IPS-15b (cell line): ENCODE data around the gene PLPPR1.

ENCODE experiments used
- H3K27me3 ChIP-seq: one replicate; pipeline ENCODE4 v1.6.1; 2013; ENCODE audit warnings: low read length; ENCODE audit not compliant: control insufficient read depth, insufficient read depth
- H3K36me3 ChIP-seq: one replicate; pipeline ENCODE4 v1.6.1; 2013; ENCODE audit warnings: low read length; ENCODE audit not compliant: control insufficient read depth, insufficient read depth
- H3K4me1 ChIP-seq: one replicate; pipeline ENCODE4 v1.6.1; 2013; ENCODE audit warnings: mild to moderate bottlenecking, low read length; ENCODE audit not compliant: control insufficient read depth, insufficient read depth
- H3K4me3 ChIP-seq: one replicate; pipeline ENCODE4 v1.5.1; 2013; ENCODE audit warnings: low read depth, low read length
- H3K9ac ChIP-seq: one replicate; pipeline ENCODE4 v1.6.1; 2013; ENCODE audit warnings: low read depth, mild to moderate bottlenecking, low read length
- H3K9me3 ChIP-seq: one replicate; pipeline ENCODE4 v1.6.1; 2013; ENCODE audit warnings: mild to moderate bottlenecking, low read length; ENCODE audit not compliant: control insufficient read depth, insufficient read depth

PLPPR1 gene

DNA sequence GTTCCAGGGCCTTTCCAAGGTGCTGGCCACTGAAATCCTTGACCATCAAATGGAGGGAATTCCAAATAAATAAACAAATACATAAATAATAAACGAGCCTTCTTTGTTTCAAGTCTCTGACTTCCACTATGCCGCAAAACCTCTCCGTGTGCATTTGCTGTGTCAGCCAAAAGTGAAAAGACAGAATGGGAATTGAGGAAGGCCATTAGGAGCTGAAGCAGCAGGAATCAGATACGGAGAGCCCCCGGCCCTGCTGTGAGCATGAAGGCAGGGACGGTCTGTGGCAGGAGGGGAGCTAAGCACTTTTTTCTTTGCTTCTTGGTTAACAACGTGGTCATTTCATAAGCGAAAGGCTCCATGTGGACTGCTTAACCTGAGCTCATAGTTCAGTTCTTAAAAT lies 26.1 kb downstream of the PLPPR1 start:
- Histone ChIP-seq H3K4me1 (peaks cover 5% of the 10 kb centered on the region), H3K4me3 (no peak overlapping the region), H3K9ac (peak overlapping the region; percentile 49), H3K9me3 (no peaks in the 10 kb centered on the region), H3K36me3 (no peaks in the 10 kb centered on the region), H3K27me3 (no peaks in the 10 kb centered on the region)

DNA sequence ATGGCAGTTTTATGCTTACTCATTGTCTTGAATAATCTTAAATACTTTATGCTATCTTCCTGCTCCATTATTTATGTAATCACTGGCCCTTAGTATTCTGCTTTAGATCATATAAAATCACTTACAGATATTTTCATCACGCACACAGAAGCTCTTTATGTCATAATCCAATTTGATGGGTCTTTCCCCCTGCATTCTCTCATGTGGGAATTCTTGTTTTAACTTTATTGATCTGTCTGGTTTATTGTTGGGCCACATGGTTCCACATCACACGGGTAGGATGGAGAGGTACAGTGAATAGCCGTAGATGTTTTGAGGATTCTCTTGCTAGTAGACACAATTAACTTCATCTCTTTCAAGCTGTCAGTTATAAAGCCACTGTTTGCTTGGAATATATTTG lies 27.0 kb downstream of the PLPPR1 start:
- no peaks in the 10 kb centered on the region for H3K9me3 ChIP-seq
- H3K9ac ChIP-seq, result no peak overlapping the region
- no peak overlapping the region for H3K4me3 ChIP-seq
- no peaks in the 10 kb centered on the region for H3K27me3 ChIP-seq
- H3K36me3 ChIP-seq, result no peaks in the 10 kb centered on the region
- H3K4me1 ChIP-seq, result peaks cover 5% of the 10 kb centered on the region

DNA sequence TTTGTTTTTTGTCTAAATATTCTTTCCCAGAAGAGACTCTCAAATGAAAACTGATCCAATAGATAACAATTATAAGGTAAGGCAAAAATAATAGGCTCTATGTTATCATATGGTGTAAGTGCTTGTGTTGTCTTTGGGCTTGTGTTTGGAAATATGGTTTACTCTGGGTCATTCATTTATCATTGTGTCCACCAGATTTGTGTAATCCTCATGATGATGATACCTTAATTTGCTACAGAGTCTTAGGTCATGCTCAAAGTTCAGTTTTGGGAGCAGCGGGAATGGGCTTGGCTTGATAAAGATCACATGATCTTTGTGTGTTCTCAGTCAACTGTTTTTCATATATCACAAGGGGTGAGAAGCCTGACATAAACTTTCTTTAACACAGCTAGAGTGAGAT lies 34.2 kb downstream of the PLPPR1 start:
- Histone ChIP-seq H3K36me3 (no peaks in the 10 kb centered on the region), H3K9ac (no peak overlapping the region), H3K4me3 (no peak overlapping the region), H3K9me3 (no peaks in the 10 kb centered on the region), H3K4me1 (no peaks in the 10 kb centered on the region), H3K27me3 (no peaks in the 10 kb centered on the region)

DNA sequence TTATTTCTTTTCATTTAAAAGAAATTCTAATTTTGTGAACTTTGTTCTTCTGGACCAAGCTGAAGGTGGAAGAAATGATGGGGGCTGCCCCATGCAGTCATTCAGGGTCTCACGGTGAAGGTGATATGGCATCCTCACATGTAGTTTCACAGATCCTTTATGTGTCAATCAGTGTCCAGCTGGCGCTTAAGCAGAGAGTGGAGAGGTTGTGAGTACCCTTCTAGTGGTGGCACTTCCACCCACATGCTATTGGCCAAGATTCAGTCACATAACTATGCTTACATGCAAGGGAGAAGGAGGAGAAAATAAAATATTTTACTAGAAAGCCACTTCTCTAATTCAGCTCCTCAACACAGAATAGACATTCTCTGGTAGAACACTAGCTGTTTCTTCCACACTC lies 34.7 kb downstream of the PLPPR1 start:
- Histone ChIP-seq H3K27me3 (no peaks in the 10 kb centered on the region), H3K36me3 (no peaks in the 10 kb centered on the region), H3K4me3 (no peak overlapping the region), H3K4me1 (no peaks in the 10 kb centered on the region), H3K9me3 (no peaks in the 10 kb centered on the region), H3K9ac (no peak overlapping the region)

DNA sequence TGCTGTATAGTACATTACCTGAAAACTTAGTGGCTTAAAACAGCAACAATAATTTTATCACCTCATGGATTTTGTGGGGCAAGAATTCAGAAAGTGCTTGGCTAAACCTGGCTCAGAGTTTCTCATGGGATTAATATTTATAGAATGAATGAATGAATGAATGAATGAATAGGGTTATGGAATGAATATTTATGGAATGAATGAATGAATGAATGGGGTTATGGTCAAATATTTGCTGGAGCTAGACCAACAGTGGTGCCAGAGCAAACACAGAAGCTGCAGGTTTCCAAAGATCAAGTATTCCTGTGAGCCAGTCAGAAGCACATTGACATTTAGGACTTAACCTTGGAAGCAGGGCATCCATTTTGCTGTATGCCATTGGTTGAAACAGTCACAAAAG lies 35.7 kb downstream of the PLPPR1 start:
- H3K9me3 ChIP-seq, result no peaks in the 10 kb centered on the region
- no peaks in the 10 kb centered on the region for H3K36me3 ChIP-seq
- no peaks in the 10 kb centered on the region for H3K4me1 ChIP-seq
- H3K27me3 ChIP-seq, result no peaks in the 10 kb centered on the region
- no peak overlapping the region for H3K9ac ChIP-seq
- no peak overlapping the region for H3K4me3 ChIP-seq

DNA sequence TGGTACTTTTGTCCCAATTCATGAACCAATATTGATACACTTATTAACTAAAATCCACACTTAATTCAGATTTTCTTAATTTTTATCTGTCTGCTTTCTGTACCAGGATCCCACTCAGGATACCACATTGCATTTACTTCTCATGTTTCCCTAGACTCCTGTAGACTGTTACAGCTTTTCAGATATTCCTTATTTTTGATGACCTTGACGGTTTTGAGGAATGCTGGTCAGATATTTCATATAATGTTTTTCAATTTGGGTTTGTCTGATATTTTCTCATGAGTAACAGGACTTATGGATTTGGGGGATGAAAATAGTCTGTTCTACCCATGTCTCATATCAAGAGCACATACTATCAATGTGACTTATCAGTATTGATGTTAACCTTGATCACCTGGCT lies 37.4 kb downstream of the PLPPR1 start:
- no peak overlapping the region for H3K4me3 ChIP-seq
- H3K4me1 ChIP-seq, result no peaks in the 10 kb centered on the region
- H3K9me3 ChIP-seq, result no peaks in the 10 kb centered on the region
- H3K36me3 ChIP-seq, result no peaks in the 10 kb centered on the region
- H3K27me3 ChIP-seq, result no peaks in the 10 kb centered on the region
- H3K9ac ChIP-seq, result no peak overlapping the region

DNA sequence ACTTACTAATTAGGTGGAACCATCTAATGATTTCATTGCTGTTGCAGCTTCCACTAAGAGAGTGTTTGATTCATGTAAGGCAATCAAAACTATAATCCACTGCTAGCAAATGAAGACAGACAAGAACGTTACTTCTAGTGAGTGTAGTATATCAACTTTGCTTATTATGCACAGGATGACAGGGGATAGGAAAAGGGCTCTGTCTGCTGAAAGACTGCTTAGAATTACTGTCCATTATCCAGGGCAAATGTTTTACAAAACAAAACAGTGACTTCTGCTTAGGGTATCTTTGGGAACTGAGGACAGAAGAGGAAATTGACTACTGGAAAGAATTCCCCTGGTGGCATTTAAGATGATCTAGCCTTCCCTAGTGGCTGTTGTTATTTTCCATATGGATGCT lies 40.2 kb downstream of the PLPPR1 start:
- peaks cover 12% of the 10 kb centered on the region for H3K4me1 ChIP-seq

DNA sequence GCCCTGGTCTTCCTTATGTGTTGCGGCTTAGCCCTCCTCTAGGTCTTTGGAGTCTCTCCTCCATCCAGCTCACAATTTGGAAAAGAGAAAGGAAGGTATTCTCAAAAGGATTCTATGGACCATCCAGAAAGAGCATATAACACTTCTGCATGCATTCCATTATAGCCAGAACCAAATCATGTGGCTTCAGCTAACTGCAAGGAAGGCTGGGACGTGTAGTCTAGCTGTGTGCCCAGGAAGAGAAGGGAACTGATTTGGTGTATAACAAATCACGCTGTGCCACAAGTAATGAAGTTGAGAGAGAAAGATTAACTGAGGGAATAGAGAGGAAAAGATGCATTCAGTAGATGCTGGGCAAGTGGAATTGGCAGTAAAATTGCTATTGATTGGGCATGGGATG lies 43.7 kb downstream of the PLPPR1 start:
- H3K9ac ChIP-seq, result no peak overlapping the region
- H3K4me1 ChIP-seq, result peaks cover 17% of the 10 kb centered on the region
- H3K36me3 ChIP-seq, result no peaks in the 10 kb centered on the region
- no peaks in the 10 kb centered on the region for H3K9me3 ChIP-seq
- H3K4me3 ChIP-seq, result no peak overlapping the region
- H3K27me3 ChIP-seq, result no peaks in the 10 kb centered on the region

More for the DNA sequence above, 40.2 kb downstream of the PLPPR1 start:
- no peak overlapping the region for H3K9ac ChIP-seq
- H3K9me3 ChIP-seq, result no peaks in the 10 kb centered on the region
- no peaks in the 10 kb centered on the region for H3K27me3 ChIP-seq
- H3K4me3 ChIP-seq, result no peak overlapping the region
- no peaks in the 10 kb centered on the region for H3K36me3 ChIP-seq

DNA sequence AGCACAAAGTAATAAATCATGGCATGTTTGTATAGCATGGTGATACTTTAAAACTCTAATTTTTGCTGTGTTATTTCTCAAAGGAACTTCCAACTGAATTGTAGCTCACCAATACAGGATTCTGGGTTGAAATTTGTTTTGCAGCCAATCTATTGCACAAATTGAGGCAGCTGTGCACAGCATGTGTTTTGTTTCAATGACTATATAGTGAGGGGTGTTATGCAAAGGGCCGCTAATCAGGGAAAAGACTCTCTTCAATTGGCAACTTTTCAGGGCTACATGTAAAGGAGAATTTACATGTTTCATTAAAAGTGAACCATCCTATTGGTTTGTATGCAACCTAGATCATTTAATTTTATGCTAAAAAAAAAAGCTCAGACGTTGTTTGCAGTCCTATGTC lies 44.6 kb downstream of the PLPPR1 start:
- no peak overlapping the region for H3K4me3 ChIP-seq
- H3K27me3 ChIP-seq, result no peaks in the 10 kb centered on the region
- no peak overlapping the region for H3K9ac ChIP-seq
- H3K9me3 ChIP-seq, result no peaks in the 10 kb centered on the region
- H3K36me3 ChIP-seq, result no peaks in the 10 kb centered on the region
- peaks cover 17% of the 10 kb centered on the region for H3K4me1 ChIP-seq

DNA sequence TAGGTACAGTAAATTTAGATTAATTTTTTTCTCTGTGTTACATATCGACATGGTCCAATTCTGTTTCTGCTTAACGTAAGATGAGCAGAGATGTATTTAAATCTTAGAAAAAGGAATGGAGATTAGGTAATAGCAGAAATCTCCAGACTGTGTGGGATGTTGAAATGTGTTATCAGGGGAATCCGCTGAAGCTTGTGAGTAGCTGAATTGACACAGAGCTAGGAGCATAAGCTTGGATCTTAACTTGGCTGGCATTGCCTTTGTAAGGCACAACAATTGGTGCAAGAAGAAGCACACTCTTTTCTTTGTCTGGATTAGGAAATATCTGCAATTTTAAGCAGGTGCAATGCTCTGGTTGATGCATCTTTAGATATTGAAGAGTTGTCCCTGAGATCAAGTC lies 53.1 kb downstream of the PLPPR1 start:
- Histone ChIP-seq H3K9me3 (no peaks in the 10 kb centered on the region), H3K4me3 (no peak overlapping the region), H3K27me3 (no peaks in the 10 kb centered on the region), H3K4me1 (peaks cover 4% of the 10 kb centered on the region), H3K36me3 (no peaks in the 10 kb centered on the region), H3K9ac (no peak overlapping the region)

DNA sequence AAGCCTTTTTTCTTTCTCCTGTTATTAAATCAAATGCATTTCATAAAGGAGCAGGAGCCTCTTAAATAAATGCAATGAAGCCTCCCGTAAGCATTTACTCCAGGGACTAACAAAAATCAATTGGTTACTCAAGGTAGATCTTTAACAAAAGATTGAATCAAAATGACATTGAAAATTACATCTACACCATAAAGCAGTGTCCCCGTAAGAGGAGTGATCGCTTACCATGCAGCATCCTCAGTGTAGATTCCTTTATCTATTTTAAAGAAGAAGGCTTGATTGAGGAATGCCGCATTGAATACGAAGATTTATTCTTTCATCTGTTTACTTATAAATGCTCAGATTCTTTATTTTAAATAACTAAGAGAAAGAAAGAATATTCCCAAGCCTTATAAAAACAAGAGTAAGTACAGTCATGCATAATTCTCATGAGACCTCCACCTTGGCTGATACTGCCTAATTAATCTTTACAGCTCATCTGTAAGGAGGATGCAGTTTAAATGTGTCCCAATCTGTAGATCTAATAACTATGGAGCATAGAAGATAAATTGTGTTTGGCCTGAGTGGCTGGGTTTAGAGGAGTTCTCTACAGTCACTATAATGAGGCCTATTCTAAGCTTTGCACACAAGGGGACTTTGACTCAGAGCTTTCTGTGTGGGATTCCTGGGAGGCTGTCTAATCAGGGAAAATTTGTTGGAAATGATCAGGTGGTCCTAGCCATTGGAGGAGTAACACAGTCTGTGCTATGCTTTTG lies 55.1 kb downstream of the PLPPR1 start:
- Histone ChIP-seq H3K4me1 (peaks cover 12% of the 10 kb centered on the region), H3K27me3 (no peaks in the 10 kb centered on the region), H3K9ac (no peak overlapping the region), H3K4me3 (no peak overlapping the region), H3K9me3 (no peaks in the 10 kb centered on the region), H3K36me3 (no peaks in the 10 kb centered on the region)

DNA sequence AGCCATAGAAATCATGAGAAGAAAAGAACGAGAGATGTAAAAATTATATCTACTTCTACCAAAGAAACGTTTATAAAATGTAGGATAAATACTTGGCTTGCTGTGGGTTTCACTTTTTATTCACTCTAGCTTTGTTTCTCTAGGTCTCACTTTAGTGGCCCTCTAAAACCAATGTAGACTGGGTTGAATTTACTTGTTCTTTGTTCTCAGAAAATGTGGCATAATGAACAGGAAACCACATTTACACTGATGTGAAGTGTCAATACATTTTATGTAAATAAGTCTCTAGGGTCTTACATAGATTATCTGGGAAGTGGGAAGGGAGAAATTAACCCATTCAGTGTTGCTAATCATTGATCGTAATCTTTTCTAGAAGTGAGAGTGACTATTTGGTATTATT lies 58.9 kb downstream of the PLPPR1 start:
- Histone ChIP-seq H3K4me3 (no peak overlapping the region), H3K9me3 (no peaks in the 10 kb centered on the region), H3K36me3 (no peaks in the 10 kb centered on the region), H3K4me1 (peaks cover 12% of the 10 kb centered on the region), H3K9ac (no peak overlapping the region), H3K27me3 (no peaks in the 10 kb centered on the region)
